Measurements from ENCODE around the gene SAMD4A. TPM values are rescaled to one million over a fixed set of nuclear protein-coding genes. Genes with fewer than 3 reads are reported as not detected.

The SAMD4A gene
- total RNA-seq, 1 donor from 2014 or later = 92.2 TPM

- no peak for DNase-seq (ENCODE audit: extremely low read depth, low read depth, low spot score)
These were observed 151.1 kb downstream of the SAMD4A start for GRCh38 chr14:54718046-54718445.

DNA sequence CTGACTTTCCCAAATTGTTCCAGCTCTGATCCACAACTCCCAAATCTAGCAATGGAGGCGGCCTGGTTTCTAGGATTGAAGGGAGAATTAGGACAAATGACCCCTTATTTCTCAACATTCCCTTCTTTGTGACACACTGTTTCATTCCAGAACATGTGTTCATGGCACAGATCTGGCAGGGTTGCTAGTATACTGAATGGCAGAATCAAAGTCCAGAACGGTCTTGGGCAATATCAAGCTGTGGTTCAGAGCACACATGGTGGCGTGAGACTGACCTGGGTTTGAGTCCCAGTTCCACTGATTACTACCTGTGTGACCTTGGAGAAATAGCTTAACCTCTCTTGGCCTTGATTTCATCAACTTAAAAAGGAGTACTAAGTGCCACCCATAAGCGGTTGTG lies 152.5 kb downstream of the SAMD4A start:
- DNase-seq (ENCODE audit: extremely low read depth, low read depth, low spot score) = no peak

GRCh38 chr14:54722791-54723432 lies 156.0 kb downstream of the SAMD4A start:
- peak; percentile 55 for DNase-seq (ENCODE audit: extremely low read depth, low read depth, low spot score)

DNA sequence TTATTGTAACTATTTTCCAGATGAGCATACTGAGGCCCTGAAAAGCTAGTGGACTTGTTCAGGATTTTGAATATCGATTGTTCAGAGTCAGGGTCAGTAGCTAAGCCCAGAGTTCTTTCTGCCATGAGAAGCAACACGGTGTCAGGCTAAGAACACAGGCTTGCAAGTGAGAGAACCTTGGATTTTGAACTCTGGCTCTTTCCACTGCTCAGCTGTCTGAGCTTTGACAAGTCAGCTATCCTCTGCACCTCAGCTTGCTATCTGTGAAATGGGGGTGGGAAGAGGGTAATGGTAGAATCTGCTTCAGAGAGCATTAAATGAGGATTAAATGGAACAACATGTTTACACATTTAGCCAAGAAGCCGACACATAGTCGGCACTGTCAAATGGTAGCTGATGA lies 157.2 kb downstream of the SAMD4A start:
- DNase-seq (ENCODE audit: extremely low read depth, low read depth, low spot score) = no peak

DNA sequence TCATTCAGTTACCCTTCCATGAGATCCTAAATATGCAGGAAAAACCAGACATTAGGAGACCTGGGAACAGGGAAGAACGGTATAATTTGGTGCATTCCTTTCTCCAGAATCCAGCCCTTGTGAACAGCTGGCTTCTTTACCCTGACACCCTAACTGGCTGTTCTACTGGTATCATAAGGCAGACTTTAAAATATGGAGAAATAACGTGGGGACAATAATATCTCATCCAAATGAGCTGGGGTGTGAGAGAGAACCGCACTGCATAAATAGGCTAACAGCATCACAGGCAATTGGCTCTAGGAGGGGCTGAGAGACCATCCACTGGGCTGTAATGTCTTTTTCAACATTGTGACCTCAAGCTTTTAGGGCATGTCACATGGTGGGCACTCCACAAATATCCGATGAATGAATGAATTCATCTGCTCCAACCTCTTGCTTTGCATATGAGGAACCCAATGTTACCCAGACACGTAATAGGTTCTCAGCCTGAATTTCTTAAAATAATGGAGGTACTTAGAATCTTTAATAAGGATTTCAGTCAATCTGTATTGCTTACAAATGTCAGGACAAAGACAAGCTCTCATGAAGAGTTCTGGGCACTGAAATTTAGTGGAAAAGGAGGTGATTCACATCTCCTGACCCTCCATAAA lies 157.9 kb downstream of the SAMD4A start:
- no peak for DNase-seq (ENCODE audit: extremely low read depth, low read depth, low spot score)

DNA sequence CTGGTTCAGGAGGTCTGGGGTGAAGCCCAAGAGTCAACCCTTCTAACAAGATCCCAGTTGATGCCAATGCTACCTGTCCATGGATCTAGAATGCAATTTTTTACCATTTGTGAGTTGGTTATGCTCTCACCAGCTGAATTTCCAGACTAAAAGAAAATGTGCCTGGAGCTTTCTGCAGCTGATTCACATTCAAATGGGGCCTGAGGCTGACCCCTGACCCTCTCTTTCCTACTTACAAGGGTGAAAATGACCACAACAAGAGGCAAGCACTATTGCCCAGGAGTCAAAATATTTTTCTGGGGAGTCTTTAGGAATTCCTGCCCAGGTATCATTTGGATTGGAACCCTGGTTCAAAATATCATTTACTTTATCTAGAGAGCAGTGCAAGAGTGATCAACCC lies 159.1 kb downstream of the SAMD4A start:
- no peak for DNase-seq (ENCODE audit: extremely low read depth, low read depth, low spot score)

DNA sequence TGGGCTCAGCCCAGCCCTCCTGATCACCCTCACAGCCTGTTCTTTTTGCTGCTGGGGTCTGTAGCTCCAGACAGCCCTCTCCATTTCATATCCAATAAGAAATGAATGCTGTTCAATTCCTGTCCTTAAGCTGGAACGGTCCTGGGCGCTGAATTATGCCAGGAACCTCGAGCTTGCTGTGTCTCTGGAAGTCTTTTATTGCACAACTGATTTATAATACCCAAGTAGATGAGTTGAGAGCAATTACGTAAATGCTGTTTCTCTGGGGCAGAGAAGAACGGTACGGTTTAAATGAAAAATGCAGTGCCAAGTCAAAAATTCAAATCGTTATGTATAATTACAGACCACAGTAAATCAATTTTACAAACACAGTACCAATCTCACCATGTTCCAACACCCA lies 161.0 kb downstream of the SAMD4A start:
- no peak for DNase-seq (ENCODE audit: extremely low read depth, low read depth, low spot score)

DNA sequence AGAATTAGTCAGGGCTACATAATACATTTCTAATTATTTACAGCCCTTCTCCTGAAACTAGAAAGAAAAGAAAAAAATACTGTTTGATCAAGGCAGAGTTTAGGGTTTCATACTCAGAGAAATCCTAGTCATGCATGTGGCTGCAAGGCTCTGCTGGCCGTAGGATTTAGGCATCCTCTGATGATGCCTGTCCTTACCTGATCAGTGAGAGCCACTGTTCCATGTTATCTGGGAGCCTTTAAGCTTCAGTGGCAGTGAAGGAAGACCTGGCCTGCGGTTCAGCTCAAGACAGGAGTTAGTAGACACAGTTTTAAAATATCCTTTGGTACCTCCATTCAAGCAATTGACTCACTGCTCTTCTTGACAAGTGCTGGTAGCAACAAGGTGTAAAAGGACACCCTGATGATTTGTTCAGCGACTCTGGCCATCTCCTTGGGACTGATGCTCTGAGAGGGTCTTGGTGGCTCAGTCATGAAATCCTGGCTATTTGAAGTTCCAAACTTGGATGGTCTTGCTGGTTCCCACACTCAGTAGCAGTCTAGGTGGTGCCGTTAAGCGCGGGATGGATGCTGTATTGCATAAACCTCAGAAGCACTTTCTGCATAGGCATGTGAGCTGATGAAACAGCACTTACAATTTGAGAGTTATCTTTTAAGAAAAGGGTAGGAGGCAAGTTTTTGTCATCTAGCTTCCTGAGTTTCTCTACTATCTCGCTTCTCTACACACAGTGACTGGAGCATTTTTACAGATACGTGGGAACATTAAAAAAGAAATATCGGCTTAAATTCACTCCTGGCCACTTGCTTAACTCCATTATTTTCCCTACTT lies 162.0 kb downstream of the SAMD4A start:
- no peak for DNase-seq (ENCODE audit: extremely low read depth, low read depth, low spot score)

- no peak for DNase-seq (ENCODE audit: extremely low read depth, low read depth, low spot score)
These were observed 163.4 kb downstream of the SAMD4A start for GRCh38 chr14:54730156-54730961.

- no peak for DNase-seq (ENCODE audit: extremely low read depth, low read depth, low spot score)
These were observed 168.0 kb downstream of the SAMD4A start for GRCh38 chr14:54734966-54735365.

- DNase-seq (ENCODE audit: extremely low read depth, low read depth, low spot score) = no peak
These were observed 168.5 kb downstream of the SAMD4A start for GRCh38 chr14:54735424-54735823.

- DNase-seq (ENCODE audit: extremely low read depth, low read depth, low spot score) = no peak
These were observed 170.3 kb downstream of the SAMD4A start for GRCh38 chr14:54737132-54737711.

GRCh38 chr14:54738009-54738408 lies 171.1 kb downstream of the SAMD4A start:
- no peak for DNase-seq (ENCODE audit: extremely low read depth, low read depth, low spot score)

GRCh38 chr14:54739514-54739913 lies 172.6 kb downstream of the SAMD4A start:
- DNase-seq (ENCODE audit: extremely low read depth, low read depth, low spot score) = no peak

- DNase-seq (ENCODE audit: extremely low read depth, low read depth, low spot score) = no peak
These were observed 175.8 kb downstream of the SAMD4A start for GRCh38 chr14:54742492-54743350.

GRCh38 chr14:54743382-54743781 lies 176.5 kb downstream of the SAMD4A start:
- DNase-seq (ENCODE audit: extremely low read depth, low read depth, low spot score) = no peak

GRCh38 chr14:54746019-54746418 lies 179.1 kb downstream of the SAMD4A start:
- DNase-seq (ENCODE audit: extremely low read depth, low read depth, low spot score) = no peak

DNA sequence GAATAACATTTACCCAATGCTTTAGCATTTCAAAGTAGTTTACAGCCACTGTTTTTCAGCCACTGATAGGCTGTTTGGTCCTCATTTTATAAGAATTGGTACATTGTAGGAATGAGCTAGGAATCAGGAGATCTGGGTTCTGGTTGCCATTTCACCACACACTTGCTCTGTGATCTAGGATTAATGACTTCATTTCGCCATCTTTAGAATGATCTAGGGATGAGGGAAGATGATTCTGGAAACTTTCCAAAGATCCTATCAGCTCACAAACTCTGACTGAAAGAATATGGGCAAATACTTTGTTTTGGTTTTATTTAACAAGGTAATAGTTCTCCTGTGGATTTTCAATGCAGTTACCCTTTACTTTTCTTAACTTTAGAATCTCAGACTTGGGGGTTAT lies 180.7 kb downstream of the SAMD4A start:
- DNase-seq (ENCODE audit: extremely low read depth, low read depth, low spot score) = no peak

- no peak for DNase-seq (ENCODE audit: extremely low read depth, low read depth, low spot score)
These were observed 182.3 kb downstream of the SAMD4A start for GRCh38 chr14:54749180-54749579.

DNA sequence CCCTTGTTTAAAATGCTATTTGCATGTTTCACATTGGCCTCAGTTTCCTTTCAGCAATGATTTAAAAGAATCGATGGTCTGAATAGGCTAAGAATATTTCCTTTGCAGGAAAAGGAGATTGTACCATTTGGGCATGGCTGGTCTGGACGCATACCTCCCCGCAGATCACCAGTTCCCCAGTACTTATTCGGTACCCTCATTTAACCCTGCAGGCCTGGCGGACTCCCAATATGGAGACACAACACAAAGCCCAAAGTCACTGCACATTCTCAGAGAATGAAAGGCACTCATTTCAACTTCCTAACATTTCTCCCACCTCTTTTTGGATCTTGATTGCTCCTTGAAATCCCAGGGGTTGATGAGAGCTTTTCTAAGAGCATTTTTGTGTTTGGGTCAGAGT lies 182.8 kb downstream of the SAMD4A start:
- DNase-seq (ENCODE audit: extremely low read depth, low read depth, low spot score) = no peak

All from glomerular endothelial cell (primary cell).